IPS-18a (cell line): ENCODE data around the gene TMC8.
"Not testable (repeated sequence)": the region's sequence is repeated elsewhere in the genome, so short reads cannot be mapped to it uniquely, and the experiment has no call there.

Experiments
- H3K27ac ChIP-seq: one replicate; pipeline ENCODE4 v1.5.1; 2013; ENCODE audit warnings: low read length
- H3K27me3 ChIP-seq: one replicate; pipeline ENCODE4 v1.6.1; 2013; ENCODE audit warnings: mild to moderate bottlenecking, low read length; ENCODE audit not compliant: control insufficient read depth, insufficient read depth
- H3K36me3 ChIP-seq: one replicate; pipeline ENCODE4 v1.6.1; 2013; ENCODE audit warnings: low read depth, low read length; ENCODE audit not compliant: control insufficient read depth
- H3K4me1 ChIP-seq: one replicate; pipeline ENCODE4 v1.6.1; 2013; ENCODE audit warnings: low read depth, low read length; ENCODE audit not compliant: control insufficient read depth
- H3K4me3 ChIP-seq: one replicate; pipeline ENCODE4 v1.5.1; 2013; ENCODE audit warnings: low read length
- H3K9ac ChIP-seq: one replicate; pipeline ENCODE4 v1.6.1; 2013; ENCODE audit warnings: mild to moderate bottlenecking, low read length, moderate library complexity
- H3K9me3 ChIP-seq: one replicate; pipeline ENCODE4 v1.6.1; 2013; ENCODE audit warnings: low read depth, low read length; ENCODE audit not compliant: control insufficient read depth

The TMC8 gene

GRCh38 chr17:78130437-78131101, at the start of gene TMC8:
Gene TMC8, plus strand, starts transcription at chr17:78130771. Its CDS starts 818 bp downstream, at chr17:78131589.
- no peak within 1 kb of the TSS for H3K27ac ChIP-seq
- H3K4me3 ChIP-seq, result no peak within 1 kb of the TSS
- no peaks in the 10 kb centered on the region for H3K36me3 ChIP-seq
- H3K9me3 ChIP-seq, result no peaks in the 10 kb centered on the region
- H3K27me3 ChIP-seq, result peaks cover 40% of the 10 kb centered on the region
- peaks cover 8% of the 10 kb centered on the region for H3K4me1 ChIP-seq
- H3K9ac ChIP-seq, result no peak within 1 kb of the TSS

GRCh38 chr17:78081551-78081950, 49.0 kb upstream of the TMC8 start:
- H3K27ac ChIP-seq, result no peak overlapping the region
- no peaks in the 10 kb centered on the region for H3K27me3 ChIP-seq
- no peak overlapping the region for H3K9ac ChIP-seq
- no peaks in the 10 kb centered on the region for H3K4me1 ChIP-seq
- no peaks in the 10 kb centered on the region for H3K9me3 ChIP-seq
- H3K4me3 ChIP-seq, result no peak overlapping the region
- H3K36me3 ChIP-seq, result peaks cover 40% of the 10 kb centered on the region

- not testable (repeated sequence) for H3K9ac ChIP-seq, H3K27ac ChIP-seq, H3K27me3 ChIP-seq, H3K4me1 ChIP-seq, H3K4me3 ChIP-seq, H3K9me3 ChIP-seq
- H3K36me3 ChIP-seq, result peaks cover 40% of the 10 kb centered on the region
Observed at GRCh38 chr17:78082355-78082872, 48.2 kb upstream of the TMC8 start.

GRCh38 chr17:78082988-78083387, 47.6 kb upstream of the TMC8 start:
- peaks cover 40% of the 10 kb centered on the region for H3K36me3 ChIP-seq
- no peak overlapping the region for H3K4me3 ChIP-seq
- H3K9ac ChIP-seq, result no peak overlapping the region
- no peak overlapping the region for H3K27ac ChIP-seq
- no peaks in the 10 kb centered on the region for H3K27me3 ChIP-seq
- H3K4me1 ChIP-seq, result no peaks in the 10 kb centered on the region
- no peaks in the 10 kb centered on the region for H3K9me3 ChIP-seq

GRCh38 chr17:78086740-78087139, 43.8 kb upstream of the TMC8 start:
- Histone ChIP-seq H3K9me3 (no peaks in the 10 kb centered on the region), H3K27me3 (no peaks in the 10 kb centered on the region), H3K4me1 (no peaks in the 10 kb centered on the region), H3K27ac (no peak overlapping the region), H3K36me3 (peaks cover 46% of the 10 kb centered on the region), H3K9ac (no peak overlapping the region), H3K4me3 (no peak overlapping the region)

- H3K9me3 ChIP-seq, result no peaks in the 10 kb centered on the region
- H3K4me1 ChIP-seq, result no peaks in the 10 kb centered on the region
- H3K9ac ChIP-seq, result no peak overlapping the region
- peaks cover 57% of the 10 kb centered on the region for H3K36me3 ChIP-seq
- H3K4me3 ChIP-seq, result no peak overlapping the region
- H3K27me3 ChIP-seq, result no peaks in the 10 kb centered on the region
- no peak overlapping the region for H3K27ac ChIP-seq
Observed at GRCh38 chr17:78088529-78088928, 42.0 kb upstream of the TMC8 start.

- H3K4me1 ChIP-seq, result no peaks in the 10 kb centered on the region
- no peak overlapping the region for H3K4me3 ChIP-seq
- peaks cover 62% of the 10 kb centered on the region for H3K36me3 ChIP-seq
Observed at GRCh38 chr17:78089576-78090281, 40.8 kb upstream of the TMC8 start.

GRCh38 chr17:78092794-78093324, 37.7 kb upstream of the TMC8 start:
- H3K9ac ChIP-seq, result no peak overlapping the region
- peaks cover 73% of the 10 kb centered on the region for H3K36me3 ChIP-seq
- no peaks in the 10 kb centered on the region for H3K27me3 ChIP-seq
- H3K27ac ChIP-seq, result no peak overlapping the region
- no peaks in the 10 kb centered on the region for H3K9me3 ChIP-seq
- no peak overlapping the region for H3K4me3 ChIP-seq
- no peaks in the 10 kb centered on the region for H3K4me1 ChIP-seq

More at GRCh38 chr17:78089576-78090281, 40.8 kb upstream of the TMC8 start:
- Histone ChIP-seq H3K9ac (no peak overlapping the region), H3K27me3 (no peaks in the 10 kb centered on the region), H3K9me3 (no peaks in the 10 kb centered on the region), H3K27ac (no peak overlapping the region)

- no peaks in the 10 kb centered on the region for H3K9me3 ChIP-seq
- H3K9ac ChIP-seq, result no peak overlapping the region
- no peak overlapping the region for H3K27ac ChIP-seq
- peaks cover 79% of the 10 kb centered on the region for H3K36me3 ChIP-seq
- H3K4me1 ChIP-seq, result no peaks in the 10 kb centered on the region
- H3K27me3 ChIP-seq, result no peaks in the 10 kb centered on the region
- no peak overlapping the region for H3K4me3 ChIP-seq
Observed at GRCh38 chr17:78095035-78095434, 35.5 kb upstream of the TMC8 start.

- Histone ChIP-seq H3K36me3 (peaks cover 74% of the 10 kb centered on the region), H3K9ac (no peak overlapping the region), H3K27ac (no peak overlapping the region), H3K4me3 (no peak overlapping the region), H3K27me3 (no peaks in the 10 kb centered on the region), H3K4me1 (no peaks in the 10 kb centered on the region), H3K9me3 (no peaks in the 10 kb centered on the region)
Observed at GRCh38 chr17:78096093-78096492, 34.5 kb upstream of the TMC8 start.

- H3K36me3 ChIP-seq, result peaks cover 58% of the 10 kb centered on the region
Observed at GRCh38 chr17:78101112-78101511, 29.5 kb upstream of the TMC8 start.

More at GRCh38 chr17:78101112-78101511, 29.5 kb upstream of the TMC8 start:
- Histone ChIP-seq H3K4me1 (no peaks in the 10 kb centered on the region), H3K4me3 (no peak overlapping the region), H3K27me3 (no peaks in the 10 kb centered on the region), H3K9ac (no peak overlapping the region), H3K27ac (no peak overlapping the region), H3K9me3 (no peaks in the 10 kb centered on the region)
